Smooth muscle cell of bladder (primary cell): Measurements from ENCODE around the gene SRP19. TPM values are rescaled to one million over a fixed set of nuclear protein-coding genes. Genes with fewer than 3 reads are reported as not detected.

ENCODE experiments used
- total RNA-seq: library from RNA; depleted of rRNA; stranded (reverse); fragments of >200 nt; gene quantifications from 2 replicates; pipeline ENCODE4 v1.2.3, GENCODE V29; 2014

The SRP19 gene
- 64.0 and 64.7 TPM in 2 replicates for total RNA-seq

GRCh38 chr5:112860929-112861637 is at the start of gene SRP19:
Gene SRP19, plus strand, starts transcription at chr5:112861287. Its CDS starts 90 bp downstream, at chr5:112861377.

Other genes with a start within 250 kb of the SRP19 start
- gene APC, start 123.4 kb upstream of the SRP19 start, total RNA-seq = 32.4 and 35.0 TPM in 2 replicates
- gene REEP5, start 60.9 kb downstream of the SRP19 start, total RNA-seq = 39.3 and 54.1 TPM in 2 replicates
- gene DCP2, start 115.5 kb downstream of the SRP19 start, total RNA-seq = 15.2 and 19.0 TPM in 2 replicates